Stomach (tissue), 4 donors: ENCODE measurements around the gene THOP1.
A peak's percentile ranks its signal among the peaks of the same experiment; 100 is the strongest.

Experiments used
- EP300 ChIP-seq: sonication (generic); formaldehyde crosslinking; IDR thresholded peaks from one replicate; pipeline ENCODE4 v1.6.1; 2017; ENCODE audit warnings: antibody characterized with exemption
- POLR2A ChIP-seq, 4 donors: fragments of 450-650 bp; IDR thresholded peaks; one replicate each; pipeline ENCODE4 v1.6.1; 2016; ENCODE audit warnings: antibody characterized with exemption in 4 of 4, control low read depth in 2 of 4, mild to moderate bottlenecking in 1 of 4, moderate library complexity in 1 of 4
- POLR2AphosphoS5 ChIP-seq, 3 donors: sonication (generic); formaldehyde crosslinking; IDR thresholded peaks; one replicate each; pipeline ENCODE4 v1.6.1; 2016; ENCODE audit warnings: antibody characterized with exemption in 3 of 3
- TF ChIP-seq, protein P1 (sequence below), 7 experiments: fragments of 450-650 bp in 4 of 7; fragments of 200-600 bp in 3 of 7; sonication (generic) in 3 of 7; IDR thresholded peaks; one replicate each; pipeline ENCODE4 v1.5.1; 2016 to 2019; ENCODE audit warnings: antibody characterized with exemption in 7 of 7, control low read depth in 2 of 7, mild to moderate bottlenecking in 1 of 7

DNA sequence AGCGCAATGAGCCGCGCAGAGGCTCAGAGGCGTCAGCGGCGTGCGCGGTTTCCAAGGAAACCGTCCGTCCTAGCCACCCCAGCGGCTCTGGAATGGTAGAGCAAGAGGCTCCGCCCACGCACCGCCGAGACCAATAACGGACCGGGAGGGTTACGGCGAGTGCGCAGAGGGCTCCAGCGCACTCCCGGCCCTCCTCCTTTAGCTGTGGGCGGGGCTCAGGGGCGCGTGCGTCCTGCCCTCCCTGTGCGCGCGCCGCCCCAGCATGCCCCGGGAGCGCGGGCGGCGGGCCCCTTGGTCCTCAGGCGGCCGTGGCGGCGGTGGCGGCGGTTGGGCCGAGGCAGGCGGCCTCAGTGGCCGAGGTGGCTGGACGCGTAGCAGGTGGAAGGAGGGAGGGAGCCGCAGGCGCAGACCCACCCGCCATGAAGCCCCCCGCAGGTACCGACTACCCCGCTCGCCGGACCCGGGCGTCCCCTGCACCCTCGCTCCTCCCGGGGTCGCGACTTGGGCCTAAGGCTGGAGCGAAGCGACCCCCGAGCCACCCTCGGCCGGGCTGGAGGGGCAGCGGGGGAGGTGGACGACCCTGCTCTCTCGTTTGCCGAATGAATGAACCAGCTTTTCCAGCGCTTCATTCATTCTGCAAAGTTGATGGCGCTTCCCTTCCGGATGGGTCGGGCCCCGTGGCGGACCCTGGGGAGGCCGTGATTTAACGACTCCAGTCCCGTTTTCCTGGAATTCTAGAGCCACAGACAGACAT lies at the start of gene THOP1:
- TF ChIP-seq, protein P1, sequence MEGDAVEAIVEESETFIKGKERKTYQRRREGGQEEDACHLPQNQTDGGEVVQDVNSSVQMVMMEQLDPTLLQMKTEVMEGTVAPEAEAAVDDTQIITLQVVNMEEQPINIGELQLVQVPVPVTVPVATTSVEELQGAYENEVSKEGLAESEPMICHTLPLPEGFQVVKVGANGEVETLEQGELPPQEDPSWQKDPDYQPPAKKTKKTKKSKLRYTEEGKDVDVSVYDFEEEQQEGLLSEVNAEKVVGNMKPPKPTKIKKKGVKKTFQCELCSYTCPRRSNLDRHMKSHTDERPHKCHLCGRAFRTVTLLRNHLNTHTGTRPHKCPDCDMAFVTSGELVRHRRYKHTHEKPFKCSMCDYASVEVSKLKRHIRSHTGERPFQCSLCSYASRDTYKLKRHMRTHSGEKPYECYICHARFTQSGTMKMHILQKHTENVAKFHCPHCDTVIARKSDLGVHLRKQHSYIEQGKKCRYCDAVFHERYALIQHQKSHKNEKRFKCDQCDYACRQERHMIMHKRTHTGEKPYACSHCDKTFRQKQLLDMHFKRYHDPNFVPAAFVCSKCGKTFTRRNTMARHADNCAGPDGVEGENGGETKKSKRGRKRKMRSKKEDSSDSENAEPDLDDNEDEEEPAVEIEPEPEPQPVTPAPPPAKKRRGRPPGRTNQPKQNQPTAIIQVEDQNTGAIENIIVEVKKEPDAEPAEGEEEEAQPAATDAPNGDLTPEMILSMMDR (IDR thresholded peaks at IDR 0.05): no peak
- TF ChIP-seq POLR2A (IDR thresholded peaks at IDR 0.05) (no peak), POLR2AphosphoS5 (IDR thresholded peaks at IDR 0.05) (peak; percentile 66 to 89 (median 73)), EP300 (no peak)
